Activated CD8-positive, alpha-beta T cell treated with anti-CD3 and anti-CD28 coated beads, Interleukin-2, amount 10 ng/mL, durations not matched to agents 7 days and 5 days (primary cell): Measurements from ENCODE around the gene PLXND1. TPM values are rescaled to one million over a fixed set of nuclear protein-coding genes. Genes with fewer than 3 reads are reported as not detected.
A peak's percentile ranks its signal among the peaks of the same experiment; 100 is the strongest.

ENCODE experiments used
- ATAC-seq: fragments of 150-1000 bp; cut with Tn5 transposase; one replicate; pipeline ENCODE4 v1.10.0; 2021; ENCODE audit warnings: moderate library complexity
- CTCF ChIA-PET: fragments of 350-600 bp; sonication (Branson Sonifier 250); formaldehyde crosslinking; loops from one replicate; lab custom pipeline; 2021; ENCODE audit warnings: antibody characterized with exemption; lab: Charles Lee
- POLR2A ChIA-PET: fragments of 350-600 bp; sonication (Branson Sonifier 250); formaldehyde crosslinking; loops from one replicate; lab custom pipeline; 2021; ENCODE audit warnings: antibody characterized with exemption; lab: Charles Lee
- DNase-seq: peaks from one replicate; pipeline ENCODE4 v3.0.0-alpha.2; 2020
- H3K27ac Mint-ChIP-seq: one replicate; pipeline ENCODE4 v1.8.0; 2021; ENCODE audit warnings: mild to moderate bottlenecking, mixed read lengths
- H3K27me3 Mint-ChIP-seq: one replicate; pipeline ENCODE4 v1.8.0; 2021; ENCODE audit warnings: low read depth, mixed read lengths
- H3K36me3 Mint-ChIP-seq: one replicate; pipeline ENCODE4 v1.8.0; 2021; ENCODE audit warnings: low read depth, mixed read lengths
- H3K4me1 Mint-ChIP-seq: one replicate; pipeline ENCODE4 v1.8.0; 2021; ENCODE audit warnings: low read depth, mixed read lengths
- H3K4me3 Mint-ChIP-seq: one replicate; pipeline ENCODE4 v1.8.0; 2021; ENCODE audit warnings: mild to moderate bottlenecking, mixed read lengths
- H3K9me3 Mint-ChIP-seq: one replicate; pipeline ENCODE4 v1.8.0; 2022; ENCODE audit warnings: mixed read lengths; ENCODE audit not compliant: insufficient read depth
- total RNA-seq, 2 experiments: library from RNA; stranded (reverse); gene quantifications; one replicate each; pipeline ENCODE4 v1.2.3, GENCODE V29; 2021

The PLXND1 gene
- total RNA-seq, 2 experiments from 2014 or later: 3.7 to 4.1 TPM

GRCh38 chr3:129564981-129565644, 41.4 kb downstream of the PLXND1 start:
- H3K27me3 Mint-ChIP-seq: peaks cover 5% of the 10 kb centered on the region
- DNase-seq (no peak), ATAC-seq (no peak)
- CTCF ChIA-PET: no interaction called here
- H3K4me1 Mint-ChIP-seq: no peaks in the 10 kb centered on the region
- H3K9me3 Mint-ChIP-seq: no peaks in the 10 kb centered on the region
- no peak overlapping the region for H3K4me3 Mint-ChIP-seq
- H3K36me3 Mint-ChIP-seq: no peaks in the 10 kb centered on the region
- POLR2A ChIA-PET: no interaction called here
- H3K27ac Mint-ChIP-seq: no peak overlapping the region

DNA sequence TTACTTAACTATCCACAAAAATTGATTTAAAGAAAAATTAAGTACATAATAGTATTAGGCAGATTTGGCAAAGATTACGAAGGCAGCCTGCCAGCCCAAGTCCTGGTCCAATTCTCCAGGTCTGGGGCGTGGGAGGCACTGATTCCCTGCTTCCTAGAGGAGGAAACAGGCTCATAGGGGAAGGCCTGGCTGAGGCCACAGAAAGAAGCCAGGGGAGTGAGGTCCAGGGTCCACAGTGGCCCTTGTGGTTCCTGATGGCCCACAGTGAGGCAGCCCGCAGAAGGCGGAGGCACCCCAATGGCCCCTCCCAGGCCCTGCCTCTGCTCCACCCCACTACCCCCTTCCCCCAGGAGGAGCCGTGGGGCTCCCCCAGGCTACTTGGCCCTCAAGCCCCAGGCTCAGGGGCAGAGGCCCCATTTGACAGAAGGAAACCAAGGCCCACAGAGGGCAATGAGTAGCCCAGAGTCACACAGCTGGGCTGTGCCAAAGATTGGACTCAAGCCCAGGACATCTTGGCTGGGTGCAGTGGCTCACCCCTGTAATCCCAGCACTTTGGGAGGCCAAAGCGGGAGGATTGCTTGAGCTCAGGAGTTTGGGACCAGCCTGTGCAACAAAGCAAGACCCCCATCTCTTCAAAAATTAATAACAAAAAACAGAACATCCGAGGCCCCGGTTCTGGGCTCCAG, 42.5 kb downstream of the PLXND1 start:
- CTCF ChIA-PET: no interaction called here

DNA sequence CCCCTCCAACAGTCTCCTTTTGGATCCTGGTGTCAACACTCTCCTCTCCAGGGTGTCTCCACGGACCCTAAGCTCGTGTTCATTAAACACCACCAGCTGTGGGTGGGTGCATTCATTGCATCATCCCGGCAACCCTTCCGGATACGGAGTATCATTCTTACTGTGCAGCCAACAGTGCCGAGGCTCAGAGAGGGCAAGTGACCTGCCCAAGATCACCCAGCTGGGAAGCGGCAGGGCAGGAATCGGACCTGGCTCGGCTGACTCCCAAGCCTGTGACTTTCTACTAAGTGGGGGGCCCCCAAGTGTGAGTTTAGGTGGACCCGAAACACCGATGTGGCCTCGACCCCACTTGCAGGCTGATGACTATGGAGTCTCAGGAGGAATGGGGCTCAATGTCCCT, 43.1 kb downstream of the PLXND1 start:
- ChIA-PET CTCF (no interaction called here), POLR2A (no interaction called here)
- no peak overlapping the region for H3K27ac Mint-ChIP-seq
- no peaks in the 10 kb centered on the region for H3K27me3 Mint-ChIP-seq
- ATAC-seq (no peak), DNase-seq (no peak)
- H3K36me3 Mint-ChIP-seq: no peaks in the 10 kb centered on the region
- no peaks in the 10 kb centered on the region for H3K9me3 Mint-ChIP-seq
- no peak overlapping the region for H3K4me3 Mint-ChIP-seq
- H3K4me1 Mint-ChIP-seq: peaks cover 4% of the 10 kb centered on the region

More for the DNA sequence above, 42.5 kb downstream of the PLXND1 start:
- ATAC-seq (no peak), DNase-seq (no peak)
- Mint-ChIP-seq H3K9me3 (no peaks in the 10 kb centered on the region), H3K36me3 (no peaks in the 10 kb centered on the region), H3K27ac (no peak overlapping the region), H3K4me1 (no peaks in the 10 kb centered on the region), H3K4me3 (no peak overlapping the region), H3K27me3 (no peaks in the 10 kb centered on the region)
- POLR2A ChIA-PET: no interaction called here

- no peaks in the 10 kb centered on the region for H3K36me3 Mint-ChIP-seq
- CTCF ChIA-PET: no interaction called here
- no peak overlapping the region for H3K27ac Mint-ChIP-seq
- ATAC-seq (no peak), DNase-seq (no peak)
- H3K9me3 Mint-ChIP-seq: no peaks in the 10 kb centered on the region
- H3K4me3 Mint-ChIP-seq: no peak overlapping the region
- H3K4me1 Mint-ChIP-seq: peaks cover 9% of the 10 kb centered on the region
- POLR2A ChIA-PET: no interaction called here
- no peaks in the 10 kb centered on the region for H3K27me3 Mint-ChIP-seq
Measured at GRCh38 chr3:129562803-129563202, 43.7 kb downstream of the PLXND1 start.

- POLR2A ChIA-PET: no interaction called here
- CTCF ChIA-PET: no interaction called here
- no peak for ATAC-seq
- Mint-ChIP-seq H3K36me3 (no peaks in the 10 kb centered on the region), H3K4me3 (no peak overlapping the region), H3K27me3 (peaks cover 2% of the 10 kb centered on the region), H3K27ac (no peak overlapping the region), H3K4me1 (peaks cover 11% of the 10 kb centered on the region), H3K9me3 (no peaks in the 10 kb centered on the region)
- DNase-seq: no peak
Measured at GRCh38 chr3:129561619-129562248, 44.7 kb downstream of the PLXND1 start.

DNA sequence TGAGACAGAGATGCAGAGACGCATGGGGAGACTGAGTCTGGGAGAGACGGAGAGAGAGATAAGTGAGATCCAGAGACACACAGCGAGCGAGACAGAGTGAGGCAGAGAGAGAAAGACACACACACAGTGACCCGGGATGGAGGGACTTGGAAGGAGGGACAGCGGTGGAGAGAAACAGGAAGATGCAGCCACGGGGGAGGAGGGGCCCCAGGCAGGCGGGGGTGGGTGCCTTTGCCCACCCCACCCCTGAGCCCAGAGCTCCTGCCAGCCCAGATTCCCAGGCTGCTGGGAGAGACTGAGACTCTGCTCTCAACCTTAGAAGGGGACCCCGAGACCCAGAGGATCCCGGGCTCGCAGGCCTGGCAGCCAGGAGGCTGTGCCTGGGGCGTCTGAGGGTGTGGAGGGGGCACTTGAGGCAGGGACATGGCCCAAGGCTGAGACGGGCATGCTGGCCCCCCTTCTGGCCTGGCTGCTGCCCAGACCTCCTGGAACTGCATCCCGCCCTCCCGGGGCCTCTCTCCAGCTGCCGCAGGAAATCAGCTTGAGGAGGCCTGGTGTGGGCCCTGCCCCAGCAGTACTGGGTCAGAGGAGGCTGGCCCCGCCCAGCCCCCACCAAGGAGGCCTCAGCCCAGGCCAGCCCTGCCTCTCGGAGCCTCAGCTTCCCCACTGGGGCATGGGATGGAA, 45.4 kb downstream of the PLXND1 start:
- no peaks in the 10 kb centered on the region for H3K36me3 Mint-ChIP-seq
- peak overlapping the region; percentile 2 for H3K27ac Mint-ChIP-seq
- no peaks in the 10 kb centered on the region for H3K9me3 Mint-ChIP-seq
- ATAC-seq: no peak
- ChIA-PET CTCF (no interaction called here), POLR2A (no interaction called here)
- DNase-seq: no peak
- H3K4me3 Mint-ChIP-seq: no peak overlapping the region
- peaks cover 2% of the 10 kb centered on the region for H3K27me3 Mint-ChIP-seq
- peaks cover 11% of the 10 kb centered on the region for H3K4me1 Mint-ChIP-seq

DNA sequence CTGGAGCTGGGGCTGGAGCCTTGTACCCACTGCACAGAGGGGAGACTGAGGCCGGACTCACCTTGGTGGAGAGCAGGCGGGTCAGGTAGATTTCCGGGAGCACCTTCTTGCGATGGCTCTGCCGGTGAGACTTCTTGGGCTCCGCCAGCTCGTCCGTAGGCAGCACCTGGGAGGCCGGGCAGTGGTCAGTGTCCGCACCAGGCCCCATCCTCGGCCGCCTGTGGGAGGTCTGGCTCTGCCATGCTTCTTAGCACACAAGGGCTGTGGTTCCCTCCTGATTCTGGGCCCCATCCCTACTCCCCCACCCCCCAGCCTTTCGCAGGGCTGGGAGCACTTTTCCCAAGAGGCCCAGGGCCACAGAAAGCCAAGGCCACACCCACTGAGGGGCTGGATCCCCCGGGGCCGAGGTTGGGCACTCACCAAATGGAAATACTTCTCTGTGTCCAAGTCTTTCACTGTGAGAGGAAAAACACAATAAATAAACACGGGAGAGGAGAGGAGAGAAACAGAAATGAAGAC, 46.1 kb downstream of the PLXND1 start:
- no peak overlapping the region for H3K27ac Mint-ChIP-seq
- ChIA-PET POLR2A (no interaction called here), CTCF (no interaction called here)
- peaks cover 2% of the 10 kb centered on the region for H3K27me3 Mint-ChIP-seq
- H3K9me3 Mint-ChIP-seq: no peaks in the 10 kb centered on the region
- DNase-seq (no peak), ATAC-seq (no peak)
- peaks cover 11% of the 10 kb centered on the region for H3K4me1 Mint-ChIP-seq
- no peaks in the 10 kb centered on the region for H3K36me3 Mint-ChIP-seq
- H3K4me3 Mint-ChIP-seq: no peak overlapping the region

DNA sequence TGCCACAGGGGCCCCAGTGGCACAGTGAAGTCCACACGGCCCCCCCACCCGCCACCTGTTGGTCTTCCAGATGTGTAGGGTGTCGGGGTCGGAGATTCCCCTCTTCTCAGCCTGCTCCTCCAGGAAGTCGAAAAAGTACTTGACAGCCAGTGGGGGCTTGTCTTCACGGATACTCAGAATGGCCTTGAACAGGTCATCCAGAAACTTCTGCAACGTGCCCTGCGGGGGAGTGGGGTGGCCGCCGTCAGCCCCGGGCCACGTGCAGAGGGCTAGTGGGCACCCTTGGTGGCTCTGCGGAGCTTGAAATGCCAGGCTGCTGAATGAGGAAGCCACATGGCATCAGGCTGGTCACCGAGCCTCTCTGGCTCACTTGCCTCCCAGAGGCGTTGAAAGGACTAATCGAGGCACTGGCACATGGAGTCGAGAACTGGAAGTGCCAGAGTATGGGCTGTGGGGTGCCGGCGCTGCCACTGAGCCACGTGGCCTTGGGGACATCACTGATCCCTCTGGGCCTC, 46.9 kb downstream of the PLXND1 start:
- POLR2A ChIA-PET: no interaction called here
- no peak for ATAC-seq
- no peak for DNase-seq
- no peaks in the 10 kb centered on the region for H3K36me3 Mint-ChIP-seq
- H3K9me3 Mint-ChIP-seq: no peaks in the 10 kb centered on the region
- no peak overlapping the region for H3K27ac Mint-ChIP-seq
- H3K27me3 Mint-ChIP-seq: peaks cover 5% of the 10 kb centered on the region
- CTCF ChIA-PET: interaction anchor here (0.9 kb wide), 1 partner anchor 12 kb away, joined by 3 read pairs; no protein-coding TSS in a partner anchor
- peaks cover 13% of the 10 kb centered on the region for H3K4me1 Mint-ChIP-seq
- no peak overlapping the region for H3K4me3 Mint-ChIP-seq

DNA sequence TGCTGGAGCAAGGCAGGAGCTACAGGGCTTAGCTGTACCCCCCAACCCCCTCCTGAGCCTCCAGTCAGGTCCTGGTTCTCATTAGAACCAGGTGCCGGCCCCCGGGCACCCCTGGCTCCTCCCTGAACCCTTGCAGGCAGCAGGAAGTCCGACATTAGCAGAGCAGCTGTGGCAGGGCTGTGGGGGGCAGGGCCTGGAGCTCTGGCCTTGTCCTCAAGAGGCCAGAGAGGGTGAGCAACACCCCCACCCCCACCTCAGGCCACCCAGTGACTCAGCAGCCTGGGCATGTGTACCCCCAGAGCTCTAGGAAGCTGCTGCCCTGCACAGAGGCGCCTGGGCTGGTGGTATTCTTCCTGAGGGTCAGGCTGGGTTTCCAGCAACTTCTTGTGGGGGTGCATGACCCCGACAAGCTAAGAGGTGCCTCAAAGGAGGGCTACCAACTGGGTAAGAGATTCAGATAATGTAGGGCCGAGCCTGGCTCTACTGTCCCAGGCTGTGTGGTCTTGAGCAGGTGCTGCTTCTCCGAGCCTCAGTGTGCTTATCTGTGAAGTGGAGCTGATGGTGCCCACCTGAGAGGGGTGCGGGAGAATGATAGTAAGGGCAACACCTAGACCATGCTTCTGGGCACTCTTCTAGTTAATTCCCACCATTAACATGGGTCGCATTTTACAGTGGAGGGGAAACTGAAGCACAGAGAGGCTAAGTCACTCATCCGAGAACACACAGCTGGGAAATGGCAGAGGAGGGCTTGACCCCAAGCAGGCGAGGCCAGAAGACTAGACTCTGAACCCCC, 47.5 kb downstream of the PLXND1 start:
- H3K27me3 Mint-ChIP-seq: peaks cover 11% of the 10 kb centered on the region
- ChIA-PET POLR2A (no interaction called here), CTCF (interaction anchor here (0.9 to 1.6 kb wide), 2 partner anchors 13 to 69 kb away, joined by 3 to 4 read pairs; no protein-coding TSS in a partner anchor)
- peak; percentile 24 for ATAC-seq
- peaks cover 18% of the 10 kb centered on the region for H3K4me1 Mint-ChIP-seq
- no peak for DNase-seq
- no peaks in the 10 kb centered on the region for H3K9me3 Mint-ChIP-seq
- no peak overlapping the region for H3K27ac Mint-ChIP-seq
- H3K4me3 Mint-ChIP-seq: no peak overlapping the region
- H3K36me3 Mint-ChIP-seq: no peaks in the 10 kb centered on the region

DNA sequence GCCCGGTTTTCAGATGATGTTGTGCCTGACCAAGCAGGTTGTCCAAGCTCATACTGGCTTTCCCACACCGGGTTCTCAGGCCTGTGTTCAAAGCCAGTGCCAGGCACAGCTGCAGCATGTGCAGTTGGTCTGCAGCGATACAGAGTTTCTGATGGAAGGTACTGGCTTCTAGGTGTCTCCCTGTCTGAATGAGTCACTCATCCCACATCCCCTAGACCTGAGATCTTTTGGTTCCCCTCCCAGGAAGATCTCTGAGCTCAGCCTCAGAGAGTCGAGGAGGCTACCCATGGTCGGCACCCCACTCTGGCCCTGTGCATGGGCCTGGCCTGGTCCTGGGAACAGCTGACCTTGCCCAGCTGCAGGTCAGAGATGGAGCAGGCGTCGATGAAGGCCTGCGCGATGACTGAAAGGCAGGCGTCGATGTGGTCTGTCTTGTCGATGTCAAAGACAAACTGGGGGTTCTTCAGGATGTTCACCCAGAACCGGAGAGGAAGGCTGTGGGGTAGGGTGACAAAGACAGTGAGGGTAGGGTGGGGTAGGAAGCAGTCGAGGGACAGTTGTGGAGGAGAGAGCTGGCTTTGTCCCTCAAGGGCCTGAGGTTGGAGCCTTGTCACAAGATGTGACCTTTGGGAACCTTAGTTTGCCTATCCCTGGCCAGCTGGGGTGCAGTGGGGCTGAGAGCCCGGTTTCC, 48.2 kb downstream of the PLXND1 start:
- CTCF ChIA-PET: interaction anchor here (1.6 kb wide), 1 partner anchor 68 kb away, joined by 4 read pairs; no protein-coding TSS in a partner anchor
- DNase-seq: no peak
- Mint-ChIP-seq H3K9me3 (no peaks in the 10 kb centered on the region), H3K27me3 (peaks cover 12% of the 10 kb centered on the region), H3K27ac (peak overlapping the region; percentile 60), H3K4me1 (peaks cover 24% of the 10 kb centered on the region), H3K36me3 (no peaks in the 10 kb centered on the region), H3K4me3 (no peak overlapping the region)
- ATAC-seq: no peak
- POLR2A ChIA-PET: no interaction called here
